Astrocyte (in vitro differentiated cells and primary cell): Measurements from ENCODE around the gene CBX8. TPM values are rescaled to one million over a fixed set of nuclear protein-coding genes. Genes with fewer than 3 reads are reported as not detected.

Experiments
- DNase-seq: peaks from one replicate; pipeline ENCODE4 v3.0.0-alpha.2; 2010; ENCODE audit warnings: low read depth
- FAIRE-seq: peaks from 2 replicates; lab custom pipeline; 2011; peaks lifted over from hg19 to GRCh38; lab: Jason Lieb, UNC
- H2AFZ ChIP-seq: 2 replicates; pipeline ENCODE4 v1.6.0; 2012; ENCODE audit warnings: low read depth, low read length, inconsistent platforms
- H3K27ac ChIP-seq: 2 replicates; pipeline ENCODE4 v1.5.1; 2011; ENCODE audit warnings: low read depth, low read length, inconsistent platforms
- H3K27me3 ChIP-seq: 2 replicates; pipeline ENCODE4 v1.6.0; 2011; ENCODE audit warnings: low read length, inconsistent platforms; ENCODE audit not compliant: insufficient read depth
- H3K36me3 ChIP-seq: 2 replicates; pipeline ENCODE4 v1.5.1; 2011; ENCODE audit warnings: low read length, inconsistent platforms; ENCODE audit not compliant: insufficient read depth
- H3K4me1 ChIP-seq: 2 replicates; pipeline ENCODE4 v1.5.1; 2011; ENCODE audit warnings: low read length, inconsistent platforms; ENCODE audit not compliant: insufficient read depth
- H3K4me2 ChIP-seq: 2 replicates; pipeline ENCODE4 v1.6.0; 2012; ENCODE audit warnings: low read length, inconsistent platforms
- H3K4me3 ChIP-seq: 2 replicates; pipeline ENCODE4 v1.5.1; 2011; ENCODE audit warnings: low read depth, mild to moderate bottlenecking, low read length, inconsistent platforms; ENCODE audit not compliant: insufficient read depth
- H3K79me2 ChIP-seq: 2 replicates; pipeline ENCODE4 v1.6.0; 2012; ENCODE audit warnings: mild to moderate bottlenecking, low read length, inconsistent platforms; ENCODE audit not compliant: insufficient read depth
- H3K9ac ChIP-seq: 2 replicates; pipeline ENCODE4 v1.6.0; 2012; ENCODE audit warnings: mild to moderate bottlenecking, low read length, inconsistent platforms
- H3K9me3 ChIP-seq: 2 replicates; pipeline ENCODE4 v1.5.1; 2012; ENCODE audit warnings: low read depth, mild to moderate bottlenecking, low read length, inconsistent platforms; ENCODE audit not compliant: insufficient read depth
- H4K20me1 ChIP-seq: 2 replicates; pipeline ENCODE4 v1.6.0; 2012; ENCODE audit warnings: low read length, inconsistent platforms; ENCODE audit not compliant: insufficient read depth
- H3K27ac Mint-ChIP-seq: one replicate; pipeline ENCODE4 v1.8.0; 2021; ENCODE audit warnings: mild to moderate bottlenecking, mixed read lengths; ENCODE audit not compliant: unreplicated experiment
- H3K27me3 Mint-ChIP-seq: one replicate; pipeline ENCODE4 v1.8.0; 2021; ENCODE audit warnings: low read depth, mixed read lengths; ENCODE audit not compliant: unreplicated experiment
- H3K36me3 Mint-ChIP-seq: one replicate; pipeline ENCODE4 v1.8.0; 2021; ENCODE audit warnings: low read depth, mixed read lengths; ENCODE audit not compliant: unreplicated experiment
- H3K4me1 Mint-ChIP-seq: one replicate; pipeline ENCODE4 v1.8.0; 2021; ENCODE audit warnings: low read depth, mixed read lengths; ENCODE audit not compliant: unreplicated experiment
- H3K4me3 Mint-ChIP-seq: one replicate; pipeline ENCODE4 v1.8.0; 2021; ENCODE audit warnings: mild to moderate bottlenecking, moderate library complexity, mixed read lengths; ENCODE audit not compliant: unreplicated experiment
- H3K9me3 Mint-ChIP-seq: one replicate; pipeline ENCODE4 v1.8.0; 2021; ENCODE audit warnings: mild to moderate bottlenecking, mixed read lengths; ENCODE audit not compliant: unreplicated experiment
- EZH2 ChIP-seq: IDR thresholded peaks from 2 replicates; pipeline ENCODE4 v1.6.1; 2012; ENCODE audit warnings: mild to moderate bottlenecking, low read length, inconsistent platforms; ENCODE audit not compliant: insufficient read depth
- total RNA-seq: library from RNA; stranded (reverse); gene quantifications from 2 replicates; pipeline ENCODE4 v1.2.1, GENCODE V29; 2021
- TF ChIP-seq, protein P1 (sequence below): IDR thresholded peaks from 2 replicates; pipeline ENCODE4 v1.5.1; 2011; ENCODE audit warnings: low read depth, mild to moderate bottlenecking, inconsistent platforms, low read length, moderate library complexity; ENCODE audit not compliant: insufficient read depth

Gene CBX8
- total RNA-seq, 1 donor from 2014 or later = 3.4 TPM

DNA sequence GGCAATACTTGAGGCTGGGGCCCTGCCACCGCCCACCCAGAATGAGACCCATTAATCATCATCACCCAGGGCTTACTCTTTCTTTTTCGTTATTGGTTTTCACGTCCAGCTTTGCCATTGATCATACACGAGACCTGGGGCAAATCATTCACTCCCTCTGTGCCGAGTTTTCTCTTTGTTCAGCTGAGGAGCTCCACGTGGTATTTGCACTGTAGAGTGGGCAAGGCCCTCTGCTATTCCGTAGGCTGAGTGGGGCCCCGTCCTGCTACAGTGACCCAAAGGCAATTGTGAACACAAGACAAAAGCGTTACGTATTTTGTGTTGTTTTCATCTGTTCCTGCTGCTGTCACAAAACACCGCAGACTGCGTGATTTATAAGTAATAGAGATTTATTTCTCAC lies 42.5 kb downstream of the CBX8 start:
- H3K36me3 ChIP-seq = no peaks in the 10 kb centered on the region
- H3K9me3 ChIP-seq = no peaks in the 10 kb centered on the region
- H4K20me1 ChIP-seq = no peaks in the 10 kb centered on the region
- H3K79me2 ChIP-seq = no peaks in the 10 kb centered on the region
- no peak for TF ChIP-seq EZH2
- TF ChIP-seq, protein P1, sequence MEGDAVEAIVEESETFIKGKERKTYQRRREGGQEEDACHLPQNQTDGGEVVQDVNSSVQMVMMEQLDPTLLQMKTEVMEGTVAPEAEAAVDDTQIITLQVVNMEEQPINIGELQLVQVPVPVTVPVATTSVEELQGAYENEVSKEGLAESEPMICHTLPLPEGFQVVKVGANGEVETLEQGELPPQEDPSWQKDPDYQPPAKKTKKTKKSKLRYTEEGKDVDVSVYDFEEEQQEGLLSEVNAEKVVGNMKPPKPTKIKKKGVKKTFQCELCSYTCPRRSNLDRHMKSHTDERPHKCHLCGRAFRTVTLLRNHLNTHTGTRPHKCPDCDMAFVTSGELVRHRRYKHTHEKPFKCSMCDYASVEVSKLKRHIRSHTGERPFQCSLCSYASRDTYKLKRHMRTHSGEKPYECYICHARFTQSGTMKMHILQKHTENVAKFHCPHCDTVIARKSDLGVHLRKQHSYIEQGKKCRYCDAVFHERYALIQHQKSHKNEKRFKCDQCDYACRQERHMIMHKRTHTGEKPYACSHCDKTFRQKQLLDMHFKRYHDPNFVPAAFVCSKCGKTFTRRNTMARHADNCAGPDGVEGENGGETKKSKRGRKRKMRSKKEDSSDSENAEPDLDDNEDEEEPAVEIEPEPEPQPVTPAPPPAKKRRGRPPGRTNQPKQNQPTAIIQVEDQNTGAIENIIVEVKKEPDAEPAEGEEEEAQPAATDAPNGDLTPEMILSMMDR = no peak
- H3K27ac Mint-ChIP-seq = no peak overlapping the region
- H3K4me3 ChIP-seq = no peak overlapping the region
- H3K4me2 ChIP-seq = no peak overlapping the region
- no peak overlapping the region for H2AFZ ChIP-seq
- H3K27ac ChIP-seq = no peak overlapping the region
- FAIRE-seq = no peak
- peaks cover 3% of the 10 kb centered on the region for H3K4me1 Mint-ChIP-seq
- H3K4me1 ChIP-seq = no peaks in the 10 kb centered on the region
- no peak for DNase-seq
- no peaks in the 10 kb centered on the region for H3K36me3 Mint-ChIP-seq
- H3K9me3 Mint-ChIP-seq = no peaks in the 10 kb centered on the region
- no peak overlapping the region for H3K4me3 Mint-ChIP-seq
- peaks cover 15% of the 10 kb centered on the region for H3K27me3 ChIP-seq
- H3K27me3 Mint-ChIP-seq = peaks cover 43% of the 10 kb centered on the region
- H3K9ac ChIP-seq = no peak overlapping the region

DNA sequence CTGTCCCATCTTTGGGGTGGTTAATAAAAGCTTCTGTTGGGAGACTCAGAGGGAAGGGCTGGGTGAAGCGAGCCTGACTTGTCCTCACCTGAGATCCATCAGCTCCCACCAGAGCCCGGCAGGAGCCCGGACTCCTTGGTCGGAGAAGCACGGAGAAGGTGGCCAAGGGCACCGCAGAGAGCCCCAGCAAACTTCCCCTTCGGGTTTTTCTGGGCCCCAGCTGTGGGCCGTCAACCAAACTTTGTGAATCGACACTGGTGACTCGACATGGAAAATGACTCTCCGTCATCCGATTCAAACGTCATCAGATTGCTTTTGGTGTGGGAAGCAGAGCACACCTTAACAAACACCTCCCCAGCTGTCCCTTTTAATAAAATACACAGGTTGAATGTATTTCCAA lies 44.7 kb downstream of the CBX8 start:
- Mint-ChIP-seq H3K27ac (no peak overlapping the region), H3K4me3 (no peak overlapping the region), H3K4me1 (peaks cover 6% of the 10 kb centered on the region), H3K27me3 (peaks cover 37% of the 10 kb centered on the region), H3K9me3 (no peaks in the 10 kb centered on the region), H3K36me3 (no peaks in the 10 kb centered on the region)
- DNase-seq (no peak), FAIRE-seq (no peak)
- Histone ChIP-seq H3K27me3 (peaks cover 28% of the 10 kb centered on the region), H3K9me3 (no peaks in the 10 kb centered on the region), H4K20me1 (no peaks in the 10 kb centered on the region), H3K4me3 (no peak overlapping the region), H3K4me1 (peaks cover 5% of the 10 kb centered on the region), H3K36me3 (no peaks in the 10 kb centered on the region), H3K27ac (no peak overlapping the region), H2AFZ (no peak overlapping the region), H3K4me2 (no peak overlapping the region), H3K9ac (no peak overlapping the region), H3K79me2 (no peaks in the 10 kb centered on the region)
- TF ChIP-seq EZH2 = no peak
- TF ChIP-seq, protein P1 = no peak

DNA sequence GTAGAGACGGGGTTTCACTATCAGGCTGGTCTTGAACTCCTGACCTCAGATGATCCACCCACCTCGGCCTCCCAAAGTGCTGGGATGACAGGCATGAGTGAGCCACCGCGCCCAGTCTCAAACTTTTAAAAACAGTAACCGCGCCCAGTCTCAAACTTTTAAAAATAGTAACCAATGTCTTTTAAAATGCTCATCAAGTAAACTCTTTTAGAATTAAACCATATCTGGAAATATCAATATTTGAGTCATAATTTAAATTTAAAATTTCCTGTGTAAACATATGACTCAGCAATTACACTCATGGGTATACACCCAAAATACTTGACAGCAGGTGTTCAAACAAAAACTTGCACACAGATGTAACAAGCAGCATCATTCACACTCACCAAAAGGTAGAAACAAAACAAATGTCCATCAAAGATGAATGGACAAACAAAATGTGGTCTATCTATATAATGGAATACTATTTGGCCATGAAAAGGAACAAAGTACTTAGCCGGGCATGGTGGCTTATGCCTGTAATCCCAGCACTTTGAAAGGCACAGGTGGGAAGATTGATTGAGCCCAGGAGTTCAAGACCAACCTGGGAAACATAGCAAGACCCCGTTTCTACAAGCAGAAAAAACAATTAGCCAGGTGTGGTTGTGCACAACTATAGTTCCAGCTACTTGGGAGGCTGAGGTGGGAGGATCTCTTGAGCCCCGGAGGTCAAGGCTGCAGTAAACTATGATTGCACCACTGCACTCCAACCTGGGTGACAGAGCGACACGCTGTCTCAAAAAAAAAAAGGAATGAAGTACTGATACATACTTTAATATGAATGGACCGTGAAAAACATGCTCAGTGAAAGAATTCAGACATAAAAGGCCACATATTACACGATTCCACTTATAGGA lies 46.0 kb downstream of the CBX8 start:
- no peaks in the 10 kb centered on the region for H3K9me3 Mint-ChIP-seq
- TF ChIP-seq, protein P1 = no peak
- TF ChIP-seq EZH2 = no peak
- H3K4me3 Mint-ChIP-seq = no peak overlapping the region
- no peak overlapping the region for H3K27ac ChIP-seq
- DNase-seq (no peak), FAIRE-seq (no peak)
- peaks cover 38% of the 10 kb centered on the region for H3K27me3 ChIP-seq
- H3K27ac Mint-ChIP-seq = no peak overlapping the region
- no peak overlapping the region for H3K9ac ChIP-seq
- H3K4me1 ChIP-seq = peaks cover 5% of the 10 kb centered on the region
- H3K4me3 ChIP-seq = no peak overlapping the region
- H2AFZ ChIP-seq = no peak overlapping the region
- H3K36me3 Mint-ChIP-seq = no peaks in the 10 kb centered on the region
- H3K79me2 ChIP-seq = no peaks in the 10 kb centered on the region
- no peaks in the 10 kb centered on the region for H3K9me3 ChIP-seq
- H4K20me1 ChIP-seq = no peaks in the 10 kb centered on the region
- no peak overlapping the region for H3K4me2 ChIP-seq
- H3K4me1 Mint-ChIP-seq = peaks cover 9% of the 10 kb centered on the region
- H3K27me3 Mint-ChIP-seq = peaks cover 37% of the 10 kb centered on the region
- H3K36me3 ChIP-seq = no peaks in the 10 kb centered on the region
